Right kidney (tissue), 9 donors: ENCODE results near the gene POLR1G.
A peak's percentile ranks its signal among the peaks of the same experiment; 100 is the strongest.

ENCODE experiments used
- DNase-seq: peaks from one replicate; pipeline ENCODE4 v3.0.0-alpha.2; 2016
- long read RNA-seq, 8 donors: transcript quantifications; one replicate each; lab custom pipeline, GENCODE V29; 2026

POLR1G gene, protein sequence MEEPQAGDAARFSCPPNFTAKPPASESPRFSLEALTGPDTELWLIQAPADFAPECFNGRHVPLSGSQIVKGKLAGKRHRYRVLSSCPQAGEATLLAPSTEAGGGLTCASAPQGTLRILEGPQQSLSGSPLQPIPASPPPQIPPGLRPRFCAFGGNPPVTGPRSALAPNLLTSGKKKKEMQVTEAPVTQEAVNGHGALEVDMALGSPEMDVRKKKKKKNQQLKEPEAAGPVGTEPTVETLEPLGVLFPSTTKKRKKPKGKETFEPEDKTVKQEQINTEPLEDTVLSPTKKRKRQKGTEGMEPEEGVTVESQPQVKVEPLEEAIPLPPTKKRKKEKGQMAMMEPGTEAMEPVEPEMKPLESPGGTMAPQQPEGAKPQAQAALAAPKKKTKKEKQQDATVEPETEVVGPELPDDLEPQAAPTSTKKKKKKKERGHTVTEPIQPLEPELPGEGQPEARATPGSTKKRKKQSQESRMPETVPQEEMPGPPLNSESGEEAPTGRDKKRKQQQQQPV
- long read RNA-seq, donor 1, partial matches to known transcripts: 57 of 102 reads
- long read RNA-seq, donor 1, other reads (novel, unspliced or antisense): 43 of 102 reads
- long read RNA-seq, donor 2, partial matches to known transcripts: 0 of 1 reads
- long read RNA-seq, donor 2, other reads (novel, unspliced or antisense): 0 of 1 reads
- long read RNA-seq, donor 3, partial matches to known transcripts: 17 of 34 reads
- long read RNA-seq, donor 3, other reads (novel, unspliced or antisense): 15 of 34 reads
- long read RNA-seq, donor 4, partial matches to known transcripts: 54 of 65 reads
- long read RNA-seq, donor 4, other reads (novel, unspliced or antisense): 8 of 65 reads
- long read RNA-seq, donor 5, partial matches to known transcripts: 0 of 2 reads
- long read RNA-seq, donor 5, other reads (novel, unspliced or antisense): 0 of 2 reads
- long read RNA-seq, donor 6, partial matches to known transcripts: 0 of 2 reads
- long read RNA-seq, donor 6, other reads (novel, unspliced or antisense): 0 of 2 reads
- long read RNA-seq, donor 7, transcript CD3EAP-201 (3 exons, 3,286 nt): major isoform, 5 of 15 reads
- long read RNA-seq, donor 7, partial matches to known transcripts: 6 of 15 reads
- long read RNA-seq, donor 7, other reads (novel, unspliced or antisense): 0 of 15 reads
- long read RNA-seq, donor 8, partial matches to known transcripts: 0 of 3 reads
- long read RNA-seq, donor 8, other reads (novel, unspliced or antisense): 0 of 3 reads

DNA sequence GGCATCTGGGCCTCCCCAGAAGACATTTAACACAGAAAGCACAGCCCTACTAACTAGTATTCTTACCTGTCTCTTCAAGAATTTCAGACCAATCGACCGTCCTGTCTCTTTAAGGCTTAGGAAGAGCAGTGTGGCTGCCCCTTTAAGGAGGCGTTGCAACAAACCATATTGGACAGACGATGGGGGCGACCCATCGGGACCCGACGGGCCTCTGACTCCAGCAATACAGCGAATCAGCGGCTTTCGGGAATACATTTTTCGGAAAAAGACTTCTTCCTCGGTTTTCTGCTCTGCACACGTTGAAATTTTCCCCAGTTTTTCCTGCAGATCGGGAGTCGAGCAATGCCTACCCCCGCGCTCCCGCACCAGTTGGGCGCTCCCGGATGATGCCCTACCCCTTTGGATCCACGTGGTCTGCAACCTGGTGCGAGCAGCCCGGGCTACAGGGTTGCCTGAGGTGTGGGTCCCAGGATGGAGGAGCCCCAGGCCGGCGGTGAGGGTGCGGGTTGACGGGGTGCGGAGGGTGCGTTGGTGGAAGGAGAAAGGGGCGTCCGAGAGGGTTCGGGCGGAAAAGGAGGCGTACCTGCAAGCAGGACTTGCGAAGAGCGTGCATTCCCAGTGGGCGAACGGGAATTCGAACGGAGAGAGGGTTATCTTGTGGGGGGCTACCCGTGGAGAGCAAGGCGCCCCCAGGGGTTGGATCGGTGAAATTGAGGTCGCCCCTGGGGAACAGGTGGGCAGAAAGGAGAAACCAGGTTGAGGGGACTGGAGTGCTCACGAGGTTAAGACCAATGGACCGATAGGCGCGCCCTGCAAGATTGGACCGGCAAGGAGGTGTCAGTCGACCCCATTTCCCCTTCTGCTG lies at the start of gene POLR1G:
TSS of gene POLR1G (plus strand) at position 419 of the 865 bp plus-strand sequence. CDS start at position 472, 53 bp downstream.
- DNase-seq: peak; percentile 98

DNA sequence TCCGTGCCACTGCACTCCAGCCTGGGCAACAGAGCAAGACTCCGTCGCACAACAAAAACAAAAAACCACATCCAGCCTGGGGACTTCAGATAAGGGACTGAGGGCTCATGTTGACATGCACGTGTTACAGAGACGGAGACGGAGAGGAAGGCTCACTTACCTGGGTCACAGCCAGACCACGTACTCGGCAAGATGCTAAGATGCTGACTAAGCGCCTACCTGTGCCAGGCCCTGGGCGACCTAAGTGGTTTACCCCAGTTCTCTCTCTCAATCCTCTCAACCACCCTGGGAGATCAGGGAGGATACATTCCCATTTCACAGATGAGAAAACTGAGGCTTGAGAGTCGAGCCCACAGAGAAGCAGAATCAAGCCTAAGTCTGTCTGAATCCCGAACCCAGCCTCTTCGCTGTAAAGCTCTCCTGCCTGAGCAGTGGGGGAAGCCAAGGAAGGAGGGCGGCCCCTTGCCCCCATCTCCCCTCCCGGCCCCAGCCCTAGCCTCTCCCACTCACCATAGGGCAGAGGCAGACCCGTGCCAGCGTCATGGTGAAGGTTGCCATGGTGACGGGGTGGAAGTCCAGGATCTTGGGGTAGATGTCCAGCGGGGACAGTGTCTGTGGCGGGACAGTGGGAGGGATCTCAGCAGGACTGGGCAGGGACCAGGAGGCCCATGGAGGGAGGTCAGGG lies 49.5 kb upstream of the POLR1G start:
- no peak for DNase-seq

DNA sequence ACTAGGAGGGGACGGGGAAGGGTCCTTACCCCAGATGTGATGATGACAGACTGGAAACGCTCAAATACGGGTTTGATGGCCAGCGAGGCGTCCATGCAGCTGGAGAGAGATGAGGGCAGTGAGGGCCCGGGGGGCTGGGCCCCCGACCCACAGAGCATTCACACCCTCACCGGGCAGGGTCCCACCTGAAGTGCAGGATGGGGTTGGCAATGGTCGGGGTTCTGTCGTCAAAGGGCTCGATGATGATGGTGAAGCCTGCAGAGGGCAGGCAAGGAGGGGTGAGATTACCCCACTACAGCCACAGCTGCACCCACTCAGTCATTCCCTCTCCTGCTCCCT lies 49.0 kb upstream of the POLR1G start:
- no peak for DNase-seq

DNA sequence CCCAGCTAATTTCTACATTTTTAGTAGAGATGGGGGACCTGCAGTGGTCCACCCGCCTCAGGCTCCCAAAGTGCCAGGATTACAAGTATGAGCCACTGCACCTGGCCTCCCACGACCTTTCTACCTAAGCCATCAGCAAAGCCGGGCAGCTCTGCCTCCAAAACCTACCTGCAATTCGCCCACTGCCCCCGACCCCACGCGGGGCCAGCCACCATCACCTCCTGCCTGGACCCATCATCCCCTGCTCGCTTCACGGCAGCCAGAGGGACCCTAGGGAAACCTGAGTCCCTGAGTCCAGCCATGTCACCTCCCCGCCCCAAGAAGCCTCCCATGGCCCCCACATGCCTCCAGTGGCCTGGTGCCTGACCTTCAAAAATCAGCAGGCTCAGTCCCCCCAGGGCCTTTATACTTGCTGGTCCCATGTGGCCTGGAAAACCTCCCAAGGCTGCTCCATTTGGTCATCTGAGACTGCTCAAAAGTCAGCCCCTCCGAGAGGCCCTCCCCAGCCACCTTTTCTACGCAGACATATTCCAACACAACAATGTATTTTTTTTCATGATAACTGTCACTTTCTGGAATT lies 48.1 kb upstream of the POLR1G start:
- no peak for DNase-seq

DNA sequence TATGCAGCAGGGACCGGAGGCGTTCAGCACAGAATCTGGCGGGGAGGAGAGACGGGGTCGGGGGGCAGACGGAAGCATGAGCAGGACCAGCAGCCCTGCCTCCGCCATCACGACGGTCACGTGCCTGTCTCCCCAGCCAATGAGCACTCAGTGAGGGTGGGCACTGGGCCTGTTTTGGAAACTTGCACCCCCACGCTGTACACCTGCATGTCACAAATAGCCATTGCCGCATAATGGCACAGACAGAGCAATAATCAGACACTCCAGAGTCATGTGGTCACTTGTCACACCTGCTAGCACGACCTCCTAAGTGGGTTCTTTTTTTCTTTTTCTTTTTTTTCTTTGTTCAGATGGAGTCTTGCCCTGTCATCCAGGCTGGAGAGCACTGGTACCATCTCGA lies 44.8 kb upstream of the POLR1G start:
- DNase-seq: no peak

DNA sequence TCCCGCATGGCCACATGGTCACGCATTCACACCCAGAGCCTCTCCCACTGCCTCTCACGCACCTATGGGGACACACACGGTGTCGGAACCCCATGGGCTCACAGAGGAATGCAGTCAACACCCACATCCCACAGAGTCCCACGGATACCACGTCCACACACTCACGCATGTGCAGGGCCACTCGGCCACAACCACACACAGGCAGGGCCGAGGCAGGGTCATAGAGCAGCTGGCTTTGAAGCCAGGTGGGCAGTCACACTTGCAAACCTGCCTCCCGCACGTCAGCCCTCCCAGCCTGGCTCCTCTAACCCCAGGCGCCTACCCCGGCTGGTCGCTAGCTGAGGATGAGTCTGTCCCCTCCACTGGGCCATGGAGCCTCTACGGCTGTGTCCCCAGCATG lies 44.2 kb upstream of the POLR1G start:
- no peak for DNase-seq

DNA sequence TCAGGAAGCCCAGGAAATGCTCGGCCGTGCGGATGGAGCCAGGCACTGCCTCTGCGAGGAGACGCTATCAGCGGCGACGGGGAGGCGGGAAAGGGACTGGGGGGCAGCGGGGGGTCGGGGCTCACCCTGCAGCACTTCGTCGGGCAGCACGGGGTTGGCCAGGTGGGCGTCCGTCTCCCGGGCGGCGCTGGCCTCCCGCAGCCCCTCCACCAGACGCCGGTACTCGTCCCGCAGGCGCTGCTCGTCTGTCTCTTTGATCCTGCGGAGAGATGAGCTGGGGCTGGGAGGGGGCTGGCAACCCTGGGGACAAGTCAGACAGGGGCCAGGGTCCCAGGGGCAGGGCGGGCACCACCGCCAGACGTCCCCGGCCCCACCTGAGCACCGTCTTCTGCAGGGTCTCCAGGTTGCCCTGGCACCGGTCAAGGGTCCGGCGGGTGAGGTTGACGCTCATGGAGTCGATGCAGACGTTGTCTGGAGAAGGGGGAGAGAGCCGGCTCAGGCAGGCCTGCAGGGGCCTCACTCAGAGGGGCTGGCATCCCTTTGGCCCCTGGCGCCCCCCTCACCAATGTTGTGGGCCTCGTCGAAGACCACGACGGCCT lies 42.5 kb upstream of the POLR1G start:
- no peak for DNase-seq

DNA sequence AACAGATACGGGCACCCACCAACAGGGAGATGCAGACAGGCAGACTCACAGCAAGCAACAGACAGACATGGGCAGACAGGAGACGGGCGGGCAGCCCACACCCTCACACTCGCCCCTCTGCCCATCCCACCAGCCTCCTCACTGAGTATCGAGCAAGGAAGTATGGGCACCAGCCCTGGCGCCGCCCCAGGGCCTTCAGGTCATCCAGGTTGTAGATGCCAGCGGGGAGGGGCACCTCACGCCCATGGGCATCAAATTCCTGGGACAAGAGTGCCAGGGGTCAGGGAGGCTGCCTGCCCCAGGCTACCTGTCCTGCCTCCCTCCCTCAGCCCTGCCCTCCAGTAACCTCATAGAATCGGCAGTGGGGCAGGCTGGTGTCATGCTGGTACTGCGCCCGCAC lies 41.7 kb upstream of the POLR1G start:
- DNase-seq: no peak

DNA sequence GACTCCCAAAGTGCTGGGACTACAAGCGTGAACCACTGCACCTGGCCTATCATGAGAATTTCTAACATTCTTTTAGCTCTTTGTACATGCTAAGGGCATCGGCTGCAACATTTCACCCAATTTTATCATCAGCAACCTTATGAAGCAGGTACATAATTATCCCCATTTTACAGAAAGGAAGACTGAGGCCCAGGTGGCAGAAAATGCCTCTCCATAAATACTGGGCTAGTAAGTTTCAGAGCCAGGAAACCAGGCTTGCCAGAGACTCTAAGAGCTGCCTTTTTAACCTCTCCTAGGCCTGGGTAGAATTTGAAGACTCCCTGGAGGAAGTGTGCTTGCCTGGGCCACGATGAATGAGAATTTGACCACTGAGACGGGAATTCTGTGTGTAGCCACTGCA lies 38.3 kb upstream of the POLR1G start:
- DNase-seq: no peak

DNA sequence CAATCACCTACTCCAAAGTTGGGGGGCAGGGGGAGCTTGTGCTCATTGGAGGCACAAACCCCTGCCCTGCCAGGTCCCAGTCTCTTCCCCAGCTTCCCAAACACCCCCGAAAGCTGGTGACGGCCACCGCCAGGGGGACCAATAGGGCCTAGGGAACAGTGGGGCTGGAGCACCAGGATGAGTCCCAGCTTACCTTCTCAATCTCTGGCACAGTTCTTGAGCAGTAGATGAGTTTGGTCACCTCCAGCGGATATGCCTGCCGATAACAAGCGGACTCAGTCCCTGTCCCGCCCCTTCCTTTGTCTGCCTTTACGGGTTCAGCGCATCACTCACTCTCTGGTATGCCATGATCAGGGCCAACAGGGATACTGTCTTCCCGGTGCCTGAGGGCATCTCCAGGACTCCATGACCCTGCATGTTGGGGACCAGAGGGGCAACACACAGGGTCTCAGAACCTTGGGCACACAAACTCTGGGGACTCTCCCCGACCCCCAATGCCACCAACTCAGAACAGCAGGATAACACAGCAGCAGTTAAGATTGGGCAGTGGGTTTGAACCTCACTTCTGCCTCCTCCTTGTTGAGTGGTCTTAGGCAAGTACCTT lies 37.6 kb upstream of the POLR1G start:
- no peak for DNase-seq

DNA sequence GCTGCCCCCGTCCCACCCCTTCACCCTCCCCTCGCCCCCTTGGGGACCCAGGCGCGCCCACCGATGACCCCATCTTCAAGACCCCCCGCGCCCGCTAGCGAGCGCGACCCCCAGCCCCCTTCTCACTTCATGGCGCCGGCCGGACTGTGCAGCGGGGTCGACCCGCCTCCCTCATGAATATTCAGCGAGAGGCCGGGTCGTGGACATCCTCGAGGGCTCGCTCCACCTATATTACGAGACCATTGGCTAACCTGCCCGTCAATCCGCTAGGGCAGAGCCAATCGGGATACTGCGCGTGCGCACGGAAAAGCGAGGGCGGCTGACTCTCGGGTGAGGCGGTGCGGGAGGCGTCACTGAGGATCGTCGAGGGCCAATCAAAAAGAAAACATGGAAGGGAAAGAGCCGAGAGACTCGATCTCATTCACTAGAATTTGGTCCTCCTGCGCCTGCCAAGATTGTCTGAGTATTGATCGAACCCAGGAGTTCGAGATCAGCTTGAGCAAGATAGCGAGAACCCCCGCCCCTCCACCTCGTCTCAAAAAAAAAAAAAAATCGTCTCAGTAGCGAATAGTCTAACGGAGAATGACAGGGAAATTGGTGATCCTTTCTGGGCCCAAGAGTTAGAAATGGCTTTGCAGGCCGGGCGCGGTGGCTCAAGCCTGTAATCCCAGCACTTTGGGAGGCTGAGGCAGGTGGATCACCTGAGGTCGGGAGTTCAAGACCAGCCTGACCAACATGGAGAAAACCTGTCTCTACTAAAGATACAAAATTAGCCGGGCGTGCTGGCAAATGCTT lies 35.8 kb upstream of the POLR1G start, which contains the start of gene ERCC2:
TSS of gene ERCC2 (minus strand) at position 164 of the 795 bp plus-strand sequence. CDS start at position 131, 33 bp downstream.
- peak; percentile 88 for DNase-seq

DNA sequence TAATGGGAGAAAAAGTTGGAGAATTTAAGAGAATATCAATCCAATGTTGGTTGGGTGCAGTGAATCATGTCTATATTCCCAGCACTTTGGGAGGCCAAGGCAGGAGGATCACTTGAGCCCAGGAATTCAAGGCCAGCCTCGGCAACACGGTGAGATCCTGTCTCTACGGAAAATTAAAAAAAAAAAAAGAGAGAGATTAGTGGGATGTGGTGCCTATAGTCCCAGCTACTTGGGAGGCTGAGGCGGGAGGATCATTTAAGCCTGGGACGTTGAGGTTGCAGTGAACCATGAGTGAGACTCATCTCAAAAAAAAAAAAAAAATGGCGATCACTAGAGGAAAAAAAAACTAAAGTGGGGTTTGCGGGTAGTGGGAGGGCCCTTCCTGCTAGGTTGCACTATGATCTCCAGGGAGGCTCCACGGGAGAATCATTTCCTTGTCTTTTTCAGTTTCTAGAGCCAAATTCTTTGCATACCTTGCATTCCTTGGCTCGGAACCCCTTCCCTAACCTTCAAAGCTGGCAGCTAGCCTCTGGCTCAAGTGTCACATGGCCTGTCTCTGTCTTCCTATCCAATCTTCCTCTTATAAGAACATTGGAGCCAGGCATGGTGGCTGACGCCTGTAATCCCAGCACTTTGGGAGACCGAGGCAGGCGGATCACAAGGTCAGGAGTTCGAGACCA lies 30.3 kb upstream of the POLR1G start:
- DNase-seq: peak; percentile 39

DNA sequence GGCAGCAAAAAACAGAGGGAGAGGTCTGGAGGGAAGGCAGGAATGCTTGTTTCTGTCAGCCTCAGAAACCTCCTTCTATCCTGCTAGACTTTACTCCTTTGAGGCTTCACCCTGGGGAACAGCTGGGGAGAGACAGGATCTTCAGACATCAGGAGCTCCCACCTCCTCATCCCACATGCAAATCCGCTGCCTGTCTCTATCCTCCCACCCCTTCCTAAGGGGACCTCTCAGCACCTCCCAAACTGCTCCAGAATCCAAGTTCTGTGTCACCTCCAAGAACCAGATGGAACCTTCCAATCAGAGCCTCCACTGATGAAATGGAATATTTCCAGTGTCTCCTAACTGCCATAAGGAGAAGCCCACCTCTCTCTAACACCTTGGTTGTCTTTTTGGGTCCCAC lies 26.3 kb upstream of the POLR1G start:
- no peak for DNase-seq

DNA sequence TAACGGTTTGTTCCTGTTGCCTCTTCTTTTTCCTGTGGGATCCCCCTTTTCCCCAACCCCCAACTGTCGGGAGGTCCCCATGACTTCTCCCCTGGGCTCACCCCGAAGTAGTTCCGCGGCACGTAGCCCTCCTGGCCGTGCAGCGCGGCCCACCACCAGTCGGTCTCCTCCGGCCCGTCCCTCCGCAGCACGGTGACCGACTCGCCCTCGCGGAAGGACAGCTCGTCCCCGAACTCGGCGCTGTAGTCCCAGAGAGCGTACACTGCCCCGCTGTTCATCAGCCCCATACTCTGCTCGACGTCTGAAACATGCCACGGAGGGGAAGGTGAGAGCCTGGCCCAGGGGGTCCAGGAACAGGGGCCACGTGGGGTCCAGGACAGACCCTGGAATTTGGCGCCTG lies 24.0 kb upstream of the POLR1G start:
- DNase-seq: no peak

DNA sequence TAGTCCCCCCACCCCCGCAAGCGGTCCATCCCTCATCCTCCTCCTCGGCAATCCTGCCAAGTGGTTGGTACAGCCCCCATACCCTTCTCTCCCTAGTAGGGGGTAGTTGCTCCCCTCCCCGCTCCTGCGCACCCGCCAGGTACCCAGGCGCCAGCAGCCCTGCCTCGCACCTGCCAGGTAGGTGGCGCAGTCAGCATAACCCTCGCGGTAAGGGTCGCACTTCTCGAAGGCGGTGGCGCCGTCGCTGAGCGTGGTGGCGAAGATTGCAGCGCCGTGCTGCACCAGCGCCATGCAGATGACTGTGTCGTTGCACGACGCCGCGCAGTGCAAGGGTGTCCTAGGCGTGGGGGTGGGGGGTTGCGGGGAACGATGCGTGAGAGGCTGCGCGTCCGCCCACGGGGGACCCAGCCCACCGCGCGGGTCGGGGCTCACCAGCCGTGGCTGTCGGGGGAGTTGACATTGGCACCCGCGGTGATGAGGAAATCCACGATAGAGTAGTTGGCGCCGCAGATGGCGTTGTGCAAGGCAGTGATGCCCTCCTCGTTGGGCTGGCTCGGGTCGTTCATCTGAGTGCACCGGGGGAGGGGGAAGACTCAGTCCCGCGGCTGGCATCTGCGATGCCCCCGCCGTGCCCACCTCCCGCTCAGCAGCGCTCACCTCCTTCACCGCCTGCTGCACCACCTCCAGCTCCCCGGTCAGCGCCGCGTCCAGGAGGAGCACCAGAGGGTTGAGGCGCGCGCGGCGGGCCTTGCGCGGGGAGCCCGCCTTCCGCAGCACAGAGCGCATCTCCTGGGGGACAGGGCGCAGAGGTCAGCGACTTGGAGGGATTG lies 20.8 kb upstream of the POLR1G start:
- no peak for DNase-seq

DNA sequence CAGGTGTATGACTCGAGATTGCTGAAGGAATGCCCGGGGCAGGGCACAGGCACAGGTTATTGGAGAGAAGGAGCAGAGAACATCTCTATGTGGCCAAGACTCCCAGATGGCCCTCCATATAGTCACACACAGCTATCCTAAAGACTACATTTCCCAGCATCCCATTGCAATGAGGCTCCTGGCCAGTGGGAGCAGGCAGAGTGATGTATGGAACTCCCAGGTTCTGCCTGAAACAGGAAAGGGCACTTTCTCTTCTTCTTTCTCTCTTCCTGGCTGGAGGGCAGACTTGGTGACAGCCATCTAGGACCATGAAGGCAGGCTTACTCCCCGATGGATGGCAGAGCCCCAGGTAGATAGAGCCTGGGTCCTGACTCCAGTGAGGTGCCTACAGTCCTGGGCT lies 15.1 kb upstream of the POLR1G start:
- DNase-seq: no peak
